Measurements from ENCODE around the gene B4GALT5.

B4GALT5 gene

DNA sequence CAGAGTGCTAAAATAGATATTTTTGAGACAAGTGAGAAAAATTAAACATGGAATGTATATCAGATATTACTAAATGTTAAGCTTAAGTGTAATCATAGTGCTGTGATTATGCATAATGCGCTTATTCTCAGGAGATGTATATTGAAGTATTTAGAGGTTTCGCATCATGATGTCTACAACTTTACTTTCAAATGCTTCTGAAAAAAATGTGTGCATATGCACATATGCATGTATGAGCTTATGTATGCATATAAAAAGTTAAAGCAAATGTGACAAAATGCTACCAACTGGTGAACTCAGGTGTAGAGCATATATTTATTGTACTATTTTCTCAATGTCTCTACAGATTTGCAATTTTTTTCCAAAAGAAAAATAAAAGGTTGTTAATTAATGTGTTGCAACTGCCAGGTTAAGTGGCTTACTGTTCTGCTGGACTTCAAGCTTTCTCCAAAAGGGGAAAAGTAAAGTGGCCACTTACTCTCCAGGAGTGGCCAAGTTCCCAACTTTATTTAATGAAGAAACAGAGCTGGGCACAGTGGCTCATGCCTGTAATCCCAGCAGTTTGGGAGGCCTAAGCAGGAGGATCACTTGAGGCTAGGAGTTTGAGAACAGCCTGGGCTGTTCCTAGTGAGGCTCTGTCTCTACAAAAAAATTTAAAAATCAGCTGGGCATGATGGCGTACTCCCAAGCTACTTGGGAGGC, 48.9 kb downstream of the B4GALT5 start:
- Histone ChIP-seq H3K4me2 (ENCODE audit: low read length) (no peak overlapping the region), H3K79me2 (peaks cover 41% of the 10 kb centered on the region), H2AFZ (no peak overlapping the region), H3K4me1 (peaks cover 3% of the 10 kb centered on the region), H3K27me3 (ENCODE audit: control insufficient read depth, insufficient read depth, low read length) (no peaks in the 10 kb centered on the region), H3K36me3 (ENCODE audit: control insufficient read depth, insufficient read depth, low read length) (no peaks in the 10 kb centered on the region), H3K9me3 (ENCODE audit: control insufficient read depth, low read length) (no peaks in the 10 kb centered on the region), H3K27ac (no peak overlapping the region), H3K9ac (no peak overlapping the region), H3K4me3 (ENCODE audit: low read depth, low read length) (no peak overlapping the region)
- TF ChIP-seq, protein P1, sequence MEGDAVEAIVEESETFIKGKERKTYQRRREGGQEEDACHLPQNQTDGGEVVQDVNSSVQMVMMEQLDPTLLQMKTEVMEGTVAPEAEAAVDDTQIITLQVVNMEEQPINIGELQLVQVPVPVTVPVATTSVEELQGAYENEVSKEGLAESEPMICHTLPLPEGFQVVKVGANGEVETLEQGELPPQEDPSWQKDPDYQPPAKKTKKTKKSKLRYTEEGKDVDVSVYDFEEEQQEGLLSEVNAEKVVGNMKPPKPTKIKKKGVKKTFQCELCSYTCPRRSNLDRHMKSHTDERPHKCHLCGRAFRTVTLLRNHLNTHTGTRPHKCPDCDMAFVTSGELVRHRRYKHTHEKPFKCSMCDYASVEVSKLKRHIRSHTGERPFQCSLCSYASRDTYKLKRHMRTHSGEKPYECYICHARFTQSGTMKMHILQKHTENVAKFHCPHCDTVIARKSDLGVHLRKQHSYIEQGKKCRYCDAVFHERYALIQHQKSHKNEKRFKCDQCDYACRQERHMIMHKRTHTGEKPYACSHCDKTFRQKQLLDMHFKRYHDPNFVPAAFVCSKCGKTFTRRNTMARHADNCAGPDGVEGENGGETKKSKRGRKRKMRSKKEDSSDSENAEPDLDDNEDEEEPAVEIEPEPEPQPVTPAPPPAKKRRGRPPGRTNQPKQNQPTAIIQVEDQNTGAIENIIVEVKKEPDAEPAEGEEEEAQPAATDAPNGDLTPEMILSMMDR (IDR thresholded peaks at IDR 0.05), result no peak

- TF ChIP-seq, protein P1 (IDR thresholded peaks at IDR 0.05), result no peak
- no peak overlapping the region for H3K9ac ChIP-seq
- H3K36me3 ChIP-seq (ENCODE audit: control insufficient read depth, insufficient read depth, low read length), result no peaks in the 10 kb centered on the region
- H3K79me2 ChIP-seq, result peaks cover 30% of the 10 kb centered on the region
- peaks cover 2% of the 10 kb centered on the region for H3K4me1 ChIP-seq
- no peak overlapping the region for H3K4me2 ChIP-seq (ENCODE audit: low read length)
- H3K4me3 ChIP-seq (ENCODE audit: low read depth, low read length), result no peak overlapping the region
- no peaks in the 10 kb centered on the region for H3K27me3 ChIP-seq (ENCODE audit: control insufficient read depth, insufficient read depth, low read length)
- no peak overlapping the region for H2AFZ ChIP-seq
- H3K9me3 ChIP-seq (ENCODE audit: control insufficient read depth, low read length), result no peaks in the 10 kb centered on the region
- no peak overlapping the region for H3K27ac ChIP-seq
These were observed 50.6 kb downstream of the B4GALT5 start for GRCh38 chr20:49663112-49663511.

DNA sequence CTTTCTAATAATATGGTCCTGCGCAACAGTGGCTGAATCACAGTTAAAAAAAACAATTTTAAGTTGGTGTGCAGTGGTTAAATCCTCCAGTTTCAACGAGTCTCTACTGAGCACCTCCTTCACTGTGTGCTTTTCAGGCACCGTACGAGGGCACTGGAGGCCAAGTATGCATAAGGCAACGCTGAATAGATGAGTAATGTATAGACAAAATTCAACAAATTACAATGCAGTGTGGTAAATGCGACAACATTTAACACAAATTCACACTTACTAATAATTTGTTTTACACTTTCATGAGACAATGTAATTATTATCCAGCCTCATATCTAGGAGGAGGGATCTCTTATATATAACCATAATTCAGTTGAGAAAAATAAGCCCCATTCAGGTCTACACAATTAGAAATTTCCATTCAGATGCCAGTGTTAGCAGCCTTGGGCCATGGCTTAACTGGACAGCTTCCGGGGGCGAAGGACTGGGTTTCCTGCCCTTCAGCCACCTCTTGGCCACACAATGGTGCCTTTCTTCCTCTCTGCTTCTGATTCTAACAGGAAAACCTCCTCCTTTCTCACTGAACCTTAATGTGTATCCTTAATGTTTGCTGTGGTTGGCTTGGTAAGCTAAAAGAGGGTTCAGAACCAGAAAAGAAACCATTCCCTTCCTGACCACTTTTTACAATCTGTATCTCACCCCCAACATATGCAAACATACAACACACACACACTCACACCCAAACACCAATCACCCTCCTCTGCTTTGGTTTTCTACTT, 51.9 kb downstream of the B4GALT5 start:
- Histone ChIP-seq H3K4me3 (ENCODE audit: low read depth, low read length) (no peak overlapping the region), H3K79me2 (peaks cover 22% of the 10 kb centered on the region), H3K4me1 (peaks cover 2% of the 10 kb centered on the region), H3K4me2 (ENCODE audit: low read length) (no peak overlapping the region), H3K27ac (no peak overlapping the region), H3K9me3 (ENCODE audit: control insufficient read depth, low read length) (no peaks in the 10 kb centered on the region), H3K27me3 (ENCODE audit: control insufficient read depth, insufficient read depth, low read length) (no peaks in the 10 kb centered on the region), H3K9ac (no peak overlapping the region), H2AFZ (no peak overlapping the region), H3K36me3 (ENCODE audit: control insufficient read depth, insufficient read depth, low read length) (no peaks in the 10 kb centered on the region)
- TF ChIP-seq, protein P1 (IDR thresholded peaks at IDR 0.05), result no peak

- no peak overlapping the region for H3K9ac ChIP-seq
- H3K79me2 ChIP-seq, result peaks cover 22% of the 10 kb centered on the region
- H3K9me3 ChIP-seq (ENCODE audit: control insufficient read depth, low read length), result no peaks in the 10 kb centered on the region
- no peak overlapping the region for H3K4me2 ChIP-seq (ENCODE audit: low read length)
- H3K36me3 ChIP-seq (ENCODE audit: control insufficient read depth, insufficient read depth, low read length), result no peaks in the 10 kb centered on the region
- H3K4me3 ChIP-seq (ENCODE audit: low read depth, low read length), result no peak overlapping the region
- H3K4me1 ChIP-seq, result peaks cover 2% of the 10 kb centered on the region
- no peaks in the 10 kb centered on the region for H3K27me3 ChIP-seq (ENCODE audit: control insufficient read depth, insufficient read depth, low read length)
- H2AFZ ChIP-seq, result no peak overlapping the region
- H3K27ac ChIP-seq, result no peak overlapping the region
- TF ChIP-seq, protein P1 (IDR thresholded peaks at IDR 0.05), result no peak
These were observed 52.8 kb downstream of the B4GALT5 start for GRCh38 chr20:49660912-49661311.
